CD4-positive, alpha-beta T cell treated with Interleukin-6 for 4 hours (primary cell): ENCODE results near the gene VTI1A.
"Not testable (repeated sequence)": the region's sequence is repeated elsewhere in the genome, so short reads cannot be mapped to it uniquely, and the experiment has no call there.

ENCODE experiments used
- DNase-seq: peaks from one replicate; pipeline ENCODE4 v3.0.0-alpha.2; 2020; ENCODE audit warnings: mixed read lengths

VTI1A gene

DNA sequence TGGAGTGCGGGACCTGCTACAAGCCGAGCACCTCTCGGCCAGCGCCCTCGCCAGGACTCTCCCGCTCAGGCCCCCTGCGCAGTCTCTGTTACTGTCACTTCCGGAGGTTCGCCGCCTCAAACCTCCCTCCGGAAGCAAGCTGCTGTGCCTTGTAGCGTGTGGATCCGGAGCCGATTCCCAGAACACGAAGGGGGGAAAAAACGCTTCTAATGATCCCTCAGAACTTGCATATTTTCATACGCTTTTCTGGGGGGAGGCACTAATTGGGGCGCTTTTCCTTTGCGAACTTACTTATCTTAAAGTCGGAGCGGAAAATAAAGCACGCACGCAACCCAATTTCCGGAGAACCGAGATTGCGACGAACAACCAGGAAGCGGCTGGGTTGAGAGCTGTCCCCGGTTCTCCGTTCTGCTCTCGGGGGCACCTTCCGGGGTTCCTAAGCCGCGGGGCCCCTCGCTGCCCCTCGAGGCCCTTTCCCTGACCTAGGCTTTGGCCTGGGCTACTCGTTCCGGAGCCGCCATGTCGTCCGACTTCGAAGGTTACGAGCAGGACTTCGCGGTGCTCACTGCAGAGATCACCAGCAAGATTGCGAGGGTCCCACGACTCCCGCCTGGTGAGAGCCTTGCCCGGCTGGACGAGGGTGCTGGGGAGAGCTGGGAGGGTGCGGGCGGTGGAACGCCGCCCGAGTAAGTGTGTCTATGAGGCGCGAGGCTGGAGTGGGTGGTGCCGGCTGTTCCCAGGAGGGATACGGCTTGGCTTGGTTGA lies at the start of gene VTI1A, which contains the start of gene ZDHHC6:
VTI1A (plus strand) TSS at position 361 of the 765 bp plus-strand sequence; CDS start at position 520, 159 bp downstream.
ZDHHC6 (minus strand) TSS at position 60 of the 765 bp plus-strand sequence. CDS start 1,478 bp downstream, outside the sequence.
- peak; percentile 84 for DNase-seq

DNA sequence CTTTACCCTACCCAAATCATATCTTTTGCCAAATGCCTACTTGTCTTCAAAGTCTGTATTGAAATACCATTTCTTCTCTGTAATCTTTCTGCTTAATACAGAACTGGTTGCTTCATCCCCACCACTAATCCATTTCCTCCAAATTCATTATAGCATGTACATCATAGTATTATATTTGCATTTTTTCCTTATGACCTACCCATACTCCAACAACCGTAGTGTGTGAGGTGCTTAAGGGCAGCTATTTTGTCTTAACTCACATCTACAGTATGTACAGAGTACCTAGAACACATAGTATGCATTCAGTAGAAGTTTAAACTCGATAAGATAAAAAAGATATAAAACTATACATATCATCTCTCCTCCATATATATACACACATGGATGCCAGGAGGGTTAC lies 49.4 kb upstream of the VTI1A start:
- no peak for DNase-seq

DNA sequence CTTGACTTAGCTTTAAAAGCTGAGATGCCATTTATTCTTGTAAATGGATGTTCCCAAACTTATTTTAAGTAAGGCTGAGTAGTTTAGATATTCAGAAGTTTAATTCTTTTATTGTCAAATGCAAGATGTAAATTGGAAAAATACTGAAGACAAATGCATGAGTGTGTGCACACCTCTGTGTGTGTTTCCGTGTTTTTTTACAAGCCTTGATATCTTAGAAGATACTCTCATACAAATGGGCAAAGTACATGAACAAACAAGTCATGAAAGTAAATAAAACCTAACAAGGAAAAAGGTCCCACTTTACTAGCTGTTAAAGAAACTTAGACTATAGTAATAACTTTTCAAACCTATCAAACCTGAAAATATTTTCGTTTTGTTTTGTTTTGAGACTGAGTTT lies 44.1 kb upstream of the VTI1A start:
- no peak for DNase-seq

DNA sequence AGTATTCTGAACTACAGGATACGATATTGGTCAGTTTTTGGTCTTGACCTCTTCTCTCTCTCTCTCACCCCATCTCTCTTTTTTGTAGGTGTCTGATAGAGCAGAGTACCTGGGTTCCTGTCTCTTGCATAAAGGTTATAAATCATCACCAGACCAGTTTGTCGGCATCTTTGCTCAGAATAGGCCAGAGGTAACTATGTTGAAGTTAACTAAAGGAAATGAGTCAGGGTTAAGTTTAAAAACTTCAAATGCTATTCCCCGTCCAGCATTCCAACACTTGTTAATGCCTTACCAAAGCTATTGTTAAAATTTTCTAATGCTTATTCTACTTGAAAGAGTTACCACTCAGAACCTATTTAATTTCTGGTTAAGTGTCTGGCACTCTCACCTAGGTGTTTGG lies 42.4 kb upstream of the VTI1A start:
- DNase-seq, result no peak

DNA sequence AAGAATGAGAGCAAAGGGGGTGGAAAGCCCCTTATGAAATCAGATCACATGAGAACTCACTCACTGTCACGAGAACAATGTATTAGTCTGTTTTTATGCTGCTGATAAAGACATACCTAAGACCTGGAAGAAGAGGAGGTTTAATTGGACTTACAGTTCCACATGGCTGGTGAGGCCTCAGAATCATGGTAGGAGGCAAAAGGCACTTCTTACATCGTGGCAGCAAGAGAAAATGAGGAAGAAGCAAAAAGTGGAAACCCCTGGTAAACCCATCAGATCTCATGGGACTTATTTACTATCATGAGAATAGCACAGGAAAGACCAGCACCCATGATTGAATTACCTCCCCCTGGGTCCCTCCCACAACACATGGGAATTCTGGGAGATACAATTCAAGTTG lies 40.2 kb upstream of the VTI1A start:
- not testable (repeated sequence) for DNase-seq

DNA sequence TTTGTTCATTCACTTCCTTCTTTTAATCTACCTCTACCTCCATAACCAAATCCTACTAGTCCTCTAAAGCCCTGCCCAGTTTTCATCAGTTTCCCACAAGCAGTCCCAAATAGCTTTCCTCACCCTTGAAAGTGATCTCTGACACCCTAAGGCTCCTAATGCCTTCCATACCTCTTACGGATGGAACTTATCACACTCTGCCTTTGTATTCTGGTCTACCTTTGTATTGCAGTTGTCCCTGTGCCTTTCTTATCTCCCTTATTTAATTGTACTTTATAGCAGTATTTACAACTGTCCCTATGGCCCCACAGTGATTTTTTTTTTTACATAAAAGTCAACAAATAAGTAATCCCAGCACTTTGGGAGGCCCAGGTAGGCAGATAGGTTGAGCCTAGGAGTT lies 39.3 kb upstream of the VTI1A start:
- DNase-seq, result no peak

DNA sequence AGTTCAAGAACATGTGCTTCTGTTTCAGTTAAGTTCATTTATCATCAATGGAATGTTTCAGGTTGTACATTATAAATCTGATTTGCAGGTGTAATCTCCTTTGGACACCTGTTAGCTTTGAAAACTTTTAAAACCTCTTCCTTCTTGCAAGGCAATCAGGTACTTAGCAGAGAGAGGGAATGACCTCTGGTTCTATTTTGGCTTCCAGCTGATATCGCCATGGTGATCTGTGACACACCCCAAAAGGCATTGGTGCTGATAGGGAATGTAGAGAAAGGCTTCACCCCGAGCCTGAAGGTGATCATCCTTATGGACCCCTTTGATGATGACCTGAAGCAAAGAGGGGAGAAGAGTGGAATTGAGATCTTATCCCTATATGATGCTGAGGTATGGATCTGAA lies 37.7 kb upstream of the VTI1A start:
- no peak for DNase-seq

DNA sequence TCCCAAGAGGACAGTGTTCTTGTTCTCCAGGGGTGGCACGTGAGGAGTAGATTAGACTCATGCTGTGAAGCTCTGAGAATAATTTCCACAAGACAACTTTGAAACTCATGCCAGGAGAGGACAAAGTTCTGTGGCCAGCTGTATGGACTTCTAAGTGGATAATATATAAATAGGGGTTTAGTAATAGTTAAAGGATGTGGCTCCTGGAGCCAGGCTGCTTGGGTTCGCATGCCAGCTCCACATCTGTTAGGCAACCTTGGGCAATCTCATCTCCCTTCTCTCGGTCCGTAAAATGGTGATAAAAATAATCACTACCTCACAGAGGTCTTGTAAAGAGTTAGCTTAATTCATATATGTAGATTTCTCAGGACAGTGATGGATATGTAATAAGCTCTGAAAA lies 37.3 kb upstream of the VTI1A start:
- no peak for DNase-seq

DNA sequence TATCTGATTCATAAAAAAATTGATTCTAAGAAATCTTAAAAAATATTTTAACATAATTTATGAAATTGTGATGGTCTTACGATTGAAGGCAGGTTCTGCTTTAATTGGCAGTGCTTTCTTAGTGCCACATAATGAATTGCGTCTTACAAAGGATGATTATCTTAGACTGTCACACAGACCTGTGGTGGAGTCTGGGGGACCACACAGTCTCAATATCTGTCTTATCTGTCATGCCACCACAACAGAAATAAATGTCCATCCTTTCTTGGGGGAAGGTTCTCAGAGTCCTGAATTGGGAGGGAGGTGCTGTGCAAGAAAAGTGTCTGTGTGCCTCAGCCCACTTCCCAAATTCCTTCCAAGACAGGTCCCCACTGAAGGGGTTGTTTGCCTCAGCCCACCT lies 34.3 kb upstream of the VTI1A start:
- DNase-seq, result no peak

DNA sequence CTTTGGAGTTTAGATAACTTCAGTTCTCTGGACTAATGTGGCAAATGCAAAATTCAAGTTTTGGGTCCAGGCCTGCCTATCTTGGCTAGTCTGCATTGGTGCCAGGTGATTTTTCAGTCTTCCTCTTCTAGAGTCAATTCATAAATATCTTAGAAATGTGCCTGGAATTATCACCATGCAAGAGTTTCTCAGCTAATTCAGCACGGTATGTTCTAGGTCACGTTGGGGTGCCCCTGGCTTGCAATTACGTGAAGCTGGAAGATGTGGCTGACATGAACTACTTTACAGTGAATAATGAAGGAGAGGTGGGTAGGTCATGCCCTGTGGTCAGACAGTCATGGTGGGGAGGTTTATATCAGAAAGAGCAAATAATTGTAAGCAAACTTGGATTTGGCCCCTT lies 25.3 kb upstream of the VTI1A start:
- DNase-seq, result no peak

DNA sequence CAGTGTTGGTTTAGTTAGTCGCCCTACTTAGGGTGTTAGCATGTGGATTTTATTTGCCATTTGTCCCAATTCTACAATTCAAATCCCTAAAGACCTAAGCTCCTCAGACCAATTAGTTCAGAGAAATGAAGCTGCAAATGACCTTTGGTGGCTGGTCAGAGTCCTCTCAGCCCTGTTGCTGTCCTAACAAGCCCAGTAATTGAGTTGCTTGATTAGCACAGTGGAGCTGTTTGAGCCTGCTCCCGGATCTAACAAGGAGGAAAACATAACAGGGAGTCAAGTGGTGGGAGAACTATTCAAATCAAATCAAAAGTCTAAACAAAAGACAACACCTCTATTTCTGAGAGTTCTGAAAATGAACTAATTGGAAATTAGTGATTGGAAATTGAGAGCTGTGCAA lies 22.4 kb upstream of the VTI1A start:
- no peak for DNase-seq

DNA sequence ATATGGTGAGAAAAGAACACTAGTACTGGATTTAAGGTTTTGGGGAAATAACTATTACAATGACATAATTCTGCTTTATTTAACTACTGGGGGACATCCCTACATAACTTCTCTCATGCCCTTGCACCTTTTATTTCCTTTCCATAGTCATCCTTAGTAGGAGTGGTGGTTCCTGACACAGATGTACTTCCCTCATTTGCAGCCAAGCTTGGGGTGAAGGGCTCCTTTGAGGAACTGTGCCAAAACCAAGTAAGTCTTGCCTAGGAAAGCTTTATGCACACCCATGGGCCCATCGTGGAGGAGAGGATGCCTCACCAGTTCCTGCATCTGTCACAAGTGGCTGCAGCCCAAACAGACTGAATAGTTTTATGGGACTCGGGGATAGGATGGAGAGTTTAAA lies 20.9 kb upstream of the VTI1A start:
- DNase-seq, result no peak

DNA sequence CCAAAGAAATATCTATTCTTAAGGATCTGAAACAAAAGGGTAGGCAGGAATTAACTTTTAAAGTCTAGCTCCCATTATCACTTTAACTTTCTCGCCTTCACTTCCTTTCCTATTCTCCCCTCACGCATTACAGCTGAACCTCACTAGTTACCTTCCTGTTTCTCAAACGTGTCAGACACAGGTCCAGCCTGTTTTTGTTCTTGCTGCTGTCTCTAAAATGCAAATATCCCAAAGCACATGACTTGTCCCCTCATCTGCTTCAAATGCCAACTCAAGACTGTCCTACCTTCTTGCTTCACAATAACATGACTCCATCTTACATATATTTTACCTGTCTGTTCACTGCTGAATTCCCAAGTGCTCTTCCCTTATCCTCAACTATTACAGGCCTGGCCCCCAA lies 17.9 kb upstream of the VTI1A start:
- DNase-seq, result no peak

DNA sequence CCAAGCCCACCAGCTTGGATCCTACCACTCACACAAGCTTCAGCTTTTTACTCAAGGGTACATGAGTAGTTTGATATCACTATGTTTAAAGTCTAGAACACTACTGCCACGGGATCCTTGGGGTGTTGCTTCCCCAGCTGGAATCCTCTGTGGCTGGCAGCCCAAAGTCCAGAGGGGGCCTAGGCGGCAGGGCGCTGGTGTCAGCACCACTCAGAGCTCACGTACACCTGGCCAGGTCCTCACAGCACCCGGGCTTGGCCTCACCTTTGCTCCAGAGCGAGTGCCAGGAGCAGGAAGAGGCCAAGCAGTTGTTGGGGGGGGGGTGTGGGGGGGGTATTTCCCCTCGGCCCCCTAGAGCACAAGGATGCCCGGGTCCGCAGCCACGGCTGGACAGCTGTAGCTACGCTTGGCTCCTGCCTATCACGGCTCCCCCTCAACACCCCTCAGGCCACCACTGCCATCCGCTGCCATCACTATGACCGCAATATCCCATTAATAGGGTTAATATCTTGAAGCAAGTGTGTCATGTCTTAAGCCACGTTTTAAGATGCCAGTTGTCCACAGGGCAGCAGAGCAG lies 17.3 kb upstream of the VTI1A start:
- no peak for DNase-seq

DNA sequence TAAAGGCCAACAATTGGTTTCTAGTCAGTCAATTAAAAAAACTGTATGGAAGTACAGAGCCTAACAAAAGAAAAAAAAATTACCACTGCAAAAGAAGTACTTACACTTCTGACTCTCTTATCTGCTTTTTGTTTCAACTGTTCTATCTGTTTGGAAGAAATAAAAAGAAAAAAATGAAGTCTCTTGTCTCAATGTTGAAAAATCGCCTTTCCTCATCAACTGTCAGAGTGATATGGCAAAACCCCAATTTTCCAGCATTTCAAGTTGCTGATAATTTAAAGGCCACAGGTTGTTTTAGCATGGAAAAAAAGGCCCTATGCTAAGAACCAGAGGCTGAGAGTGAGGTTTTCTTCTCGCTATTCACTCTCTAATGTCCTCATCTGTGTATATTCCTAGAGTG lies 13.9 kb upstream of the VTI1A start:
- DNase-seq, result no peak

DNA sequence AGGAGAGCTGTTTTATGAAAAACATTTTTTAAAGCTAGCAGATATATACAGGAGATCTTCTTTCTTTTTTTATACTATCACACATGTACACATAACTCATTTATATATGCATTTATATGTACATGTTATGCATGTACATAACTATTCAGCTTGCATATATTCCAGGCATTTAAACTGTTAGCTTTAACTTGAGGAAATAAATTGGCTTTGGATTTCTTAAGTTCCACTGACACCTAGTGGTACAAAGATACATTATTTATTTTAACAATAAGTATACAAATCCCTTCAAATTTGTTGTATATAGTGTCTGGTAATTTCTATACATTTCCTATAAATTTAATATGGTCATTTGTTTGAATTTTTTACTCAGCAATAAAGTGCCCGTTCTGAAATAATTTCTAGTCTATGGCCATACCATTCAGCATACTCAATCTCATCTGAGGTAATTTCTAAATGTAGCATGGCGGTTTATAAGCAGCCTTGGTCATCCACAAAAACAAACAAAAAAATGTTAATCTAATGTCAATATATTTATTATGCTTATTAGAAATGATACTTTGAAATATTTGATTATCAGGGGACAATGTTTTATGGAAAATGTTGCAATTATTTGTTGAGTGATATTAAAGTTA lies 11.9 kb upstream of the VTI1A start:
- no peak for DNase-seq

DNA sequence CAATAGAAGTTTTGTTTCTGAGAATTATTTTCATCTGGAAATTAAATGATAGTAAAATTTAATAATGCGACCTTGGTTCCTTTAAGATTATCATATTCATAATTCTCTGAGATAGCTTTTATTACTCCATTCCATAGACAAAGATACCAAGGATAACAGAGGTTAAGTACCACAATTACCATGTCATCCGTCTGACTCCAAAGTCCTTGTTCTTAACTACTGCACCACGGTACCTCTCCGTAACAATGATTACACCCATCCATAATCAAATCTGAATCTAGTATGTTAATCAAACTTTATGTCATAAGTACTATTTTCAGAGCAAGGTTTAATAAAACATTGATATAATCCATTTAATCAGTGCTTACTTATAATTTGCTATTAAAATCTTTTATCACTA lies 8.7 kb upstream of the VTI1A start:
- DNase-seq, result no peak

DNA sequence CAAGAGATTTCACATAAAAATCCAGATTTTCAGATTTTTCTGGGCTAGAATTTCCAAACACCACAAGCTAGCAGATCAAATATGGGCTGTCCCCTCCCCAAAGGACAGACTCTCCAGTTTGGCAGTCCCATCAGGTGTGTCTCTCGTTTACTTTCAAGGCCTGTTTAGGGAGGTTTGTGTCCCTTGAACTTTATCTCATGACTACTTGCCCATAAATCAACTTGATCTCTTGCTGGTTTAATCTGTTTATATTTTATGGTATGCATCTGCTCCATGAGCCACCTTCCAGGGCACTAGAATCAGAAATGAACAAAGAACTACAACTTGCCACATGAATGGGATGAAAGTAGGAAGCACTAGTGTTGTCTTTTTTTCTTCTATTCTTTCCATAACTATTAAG lies 5.5 kb upstream of the VTI1A start:
- DNase-seq, result no peak

DNA sequence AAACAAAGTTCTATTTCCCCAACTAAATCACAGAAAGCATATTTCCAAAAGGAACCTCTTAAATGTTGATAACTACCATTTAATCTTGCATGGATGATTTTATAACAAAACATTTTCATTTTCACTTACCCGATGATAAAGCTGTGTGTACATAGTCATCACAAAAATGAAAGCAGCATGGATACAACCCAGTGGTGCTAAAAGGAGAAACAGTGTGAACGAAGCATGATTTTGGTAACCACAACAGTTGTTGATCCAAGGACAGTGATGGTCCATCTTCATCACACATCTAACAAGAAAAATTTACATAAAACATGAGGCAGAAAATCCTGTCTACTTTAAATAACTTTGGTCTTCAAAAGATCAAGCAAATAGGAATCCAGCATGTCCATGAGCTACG lies 5.0 kb upstream of the VTI1A start:
- no peak for DNase-seq

DNA sequence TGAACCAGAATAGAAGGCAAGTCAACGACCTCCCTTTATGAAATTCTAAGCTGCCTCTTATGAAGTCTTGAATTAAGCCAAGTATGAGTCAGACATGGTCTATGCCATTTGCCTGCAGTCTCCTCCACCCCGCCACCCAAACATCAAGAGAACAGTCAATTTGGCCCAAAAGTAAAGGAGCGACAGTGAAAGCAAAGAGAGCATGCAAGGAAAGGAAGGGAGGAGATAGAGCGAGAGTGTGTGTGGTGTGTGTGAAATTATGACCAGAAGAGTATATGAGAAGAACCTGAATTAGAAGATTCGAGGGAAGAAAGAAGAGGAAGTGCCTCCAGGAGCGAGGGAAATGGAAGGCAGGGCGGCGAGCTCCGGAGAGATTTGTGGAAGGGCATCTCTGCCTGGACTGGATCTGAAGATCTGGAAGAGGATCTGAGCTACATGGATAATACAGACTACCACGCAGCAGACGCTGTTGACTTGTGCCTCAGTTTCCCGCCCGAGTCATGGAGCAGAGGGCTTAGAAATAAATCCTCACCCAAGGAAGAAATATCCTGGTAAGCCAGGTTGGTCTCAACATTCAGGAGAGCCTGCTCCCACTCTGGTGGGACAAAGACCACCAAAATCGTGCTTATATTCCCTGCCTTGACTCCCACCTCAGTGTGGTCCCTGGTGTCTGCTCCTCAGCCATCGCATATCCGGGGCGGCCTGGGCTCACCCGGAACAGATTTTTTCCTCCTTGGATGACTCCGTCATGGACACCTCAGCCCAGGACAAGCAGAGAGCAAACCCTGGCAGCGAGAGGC lies 760 bp upstream of the VTI1A start:
- peak; percentile 7 for DNase-seq

DNA sequence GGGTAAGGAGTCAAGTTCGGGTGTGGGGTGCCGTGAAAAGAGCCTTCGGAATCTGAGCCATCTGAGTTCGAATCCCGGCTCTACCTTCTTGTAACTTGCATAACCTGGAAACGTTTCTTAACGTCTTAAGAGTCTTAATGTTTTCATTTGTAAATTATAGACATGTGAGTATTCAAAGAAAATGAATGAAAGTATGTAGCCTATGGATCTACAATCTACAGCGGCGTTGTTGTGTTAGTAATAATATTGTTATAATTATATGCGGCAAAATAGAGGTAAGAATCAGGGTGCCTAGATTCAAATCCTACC lies 559 bp downstream of the VTI1A start:
- no peak for DNase-seq

DNA sequence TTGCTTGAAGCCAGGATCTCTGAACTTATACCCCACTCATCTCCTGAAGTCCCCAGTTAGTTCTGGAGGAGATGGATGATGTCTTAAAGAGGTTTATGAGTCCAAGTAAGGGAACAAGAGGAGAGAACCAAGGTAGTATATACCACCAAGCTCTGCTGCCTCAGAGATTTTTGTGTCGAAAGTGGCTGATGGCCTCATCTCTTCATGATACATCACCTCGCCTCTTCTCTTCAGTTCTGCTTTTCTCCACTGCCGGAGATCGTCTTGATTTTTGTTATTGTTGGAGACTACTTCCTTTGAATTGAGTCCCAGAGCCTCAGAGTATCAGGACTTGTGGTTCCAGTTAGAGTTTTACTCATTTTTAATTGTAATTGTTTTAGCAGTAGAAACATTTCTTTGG lies 1.9 kb downstream of the VTI1A start:
- no peak for DNase-seq

DNA sequence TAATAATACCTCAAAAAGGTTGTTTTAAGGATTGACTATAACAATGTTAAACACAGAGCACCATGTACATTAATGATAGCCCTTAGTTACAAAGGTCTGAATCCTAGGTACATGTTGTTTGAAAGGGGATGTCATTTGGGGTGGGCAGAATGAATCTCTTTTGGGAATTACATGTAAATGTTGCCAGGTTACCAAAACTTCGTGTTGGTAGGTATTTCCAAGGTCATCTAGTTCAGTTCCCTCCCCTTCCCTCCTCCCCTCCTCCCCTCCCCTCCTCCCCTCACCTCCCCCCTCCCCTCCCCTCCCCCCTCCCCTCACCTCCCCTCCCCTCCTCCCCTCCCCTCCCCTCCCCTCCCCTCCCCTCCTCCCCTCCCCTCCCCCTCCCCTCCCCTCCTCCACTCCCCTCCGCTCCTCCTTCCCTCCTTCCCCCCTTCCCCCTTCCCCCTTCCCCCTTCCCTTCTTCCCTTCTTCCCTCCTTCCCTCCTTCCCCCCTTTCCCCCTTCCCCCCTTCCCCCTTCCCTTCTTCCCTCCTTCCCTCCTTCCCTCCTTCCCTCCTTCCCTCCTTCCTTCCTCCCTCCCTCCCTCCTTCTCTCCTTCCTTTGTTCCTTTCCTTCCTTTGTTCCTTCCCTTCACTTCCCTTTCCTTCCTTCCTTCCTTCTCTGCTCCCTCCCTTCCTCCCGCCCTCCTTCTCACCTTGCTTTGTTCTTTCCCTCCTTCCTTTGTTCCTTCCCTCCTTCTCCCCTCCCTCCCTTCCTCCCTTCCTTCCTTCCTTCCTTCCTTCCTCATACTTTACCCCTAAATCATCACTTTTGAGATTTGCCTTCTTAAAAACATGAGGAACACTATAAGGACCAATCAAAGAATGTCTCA lies 8.1 kb downstream of the VTI1A start:
- no peak for DNase-seq
